NT2/D1 (cell line): ENCODE measurements around the gene DNMT1.

Experiments used
- SUZ12 ChIP-seq: IDR thresholded peaks from 2 replicates; pipeline ENCODE4 v1.6.1; 2011; ENCODE audit not compliant: insufficient read length, insufficient read depth; ENCODE audit errors: extremely low read depth
- YY1 ChIP-seq: IDR thresholded peaks from 2 replicates; pipeline ENCODE4 v1.6.1; 2011; ENCODE audit not compliant: insufficient read length, insufficient read depth
- ZNF274 ChIP-seq: IDR thresholded peaks from 2 replicates; pipeline ENCODE4 v1.6.1; 2011; ENCODE audit warnings: mild to moderate bottlenecking, low read depth, low read length

DNA sequence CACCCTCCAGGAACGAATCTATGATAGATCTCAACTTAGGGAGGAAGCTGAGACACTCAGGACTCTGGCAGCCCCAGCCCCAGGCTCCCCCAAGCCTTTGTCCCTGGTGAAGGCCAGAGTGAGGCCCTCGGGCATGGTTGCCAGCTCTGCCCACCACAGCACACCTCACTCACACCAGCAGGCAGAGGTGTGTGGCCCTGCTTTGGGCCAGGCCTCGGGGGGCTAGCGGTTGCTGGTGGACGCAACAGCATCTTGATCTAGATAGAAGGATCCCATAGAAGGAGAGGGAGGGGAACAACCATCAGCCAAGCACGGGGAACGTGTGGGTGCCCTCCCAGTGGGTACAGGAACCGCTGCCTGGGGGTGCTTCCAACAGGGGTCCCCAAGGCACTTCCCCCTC, 36.7 kb downstream of the DNMT1 start:
- TF ChIP-seq ZNF274 (no peak), YY1 (no peak), SUZ12 (no peak)
